GM10248 (cell line): Measurements from ENCODE around the gene MEIS3.
A peak's percentile ranks its signal among the peaks of the same experiment; 100 is the strongest.

Experiments
- CTCF ChIA-PET: fragments of 300-600 bp; sonication (Branson Sonifier 250); formaldehyde crosslinking; extraction: SDS; loops from one replicate; lab custom pipeline; 2021; ENCODE audit warnings: antibody characterized with exemption; lab: Yijun Ruan, JAX
- POLR2A ChIA-PET: fragments of 350-650 bp; sonication (Branson Sonifier 250); formaldehyde crosslinking; extraction: SDS; loops from one replicate; lab custom pipeline; 2020; ENCODE audit warnings: antibody characterized with exemption; lab: Yijun Ruan, JAX
- DNase-seq: peaks from one replicate; pipeline ENCODE4 v3.0.0; 2012; ENCODE audit errors: extremely low spot score
- TF ChIP-seq, protein P1 (sequence below): IDR thresholded peaks from 2 replicates; pipeline ENCODE4 v1.5.1; 2012; ENCODE audit warnings: mild to moderate bottlenecking, low read depth; ENCODE audit errors: extremely low read depth, missing control alignments, control extremely low read depth

The MEIS3 gene

DNA sequence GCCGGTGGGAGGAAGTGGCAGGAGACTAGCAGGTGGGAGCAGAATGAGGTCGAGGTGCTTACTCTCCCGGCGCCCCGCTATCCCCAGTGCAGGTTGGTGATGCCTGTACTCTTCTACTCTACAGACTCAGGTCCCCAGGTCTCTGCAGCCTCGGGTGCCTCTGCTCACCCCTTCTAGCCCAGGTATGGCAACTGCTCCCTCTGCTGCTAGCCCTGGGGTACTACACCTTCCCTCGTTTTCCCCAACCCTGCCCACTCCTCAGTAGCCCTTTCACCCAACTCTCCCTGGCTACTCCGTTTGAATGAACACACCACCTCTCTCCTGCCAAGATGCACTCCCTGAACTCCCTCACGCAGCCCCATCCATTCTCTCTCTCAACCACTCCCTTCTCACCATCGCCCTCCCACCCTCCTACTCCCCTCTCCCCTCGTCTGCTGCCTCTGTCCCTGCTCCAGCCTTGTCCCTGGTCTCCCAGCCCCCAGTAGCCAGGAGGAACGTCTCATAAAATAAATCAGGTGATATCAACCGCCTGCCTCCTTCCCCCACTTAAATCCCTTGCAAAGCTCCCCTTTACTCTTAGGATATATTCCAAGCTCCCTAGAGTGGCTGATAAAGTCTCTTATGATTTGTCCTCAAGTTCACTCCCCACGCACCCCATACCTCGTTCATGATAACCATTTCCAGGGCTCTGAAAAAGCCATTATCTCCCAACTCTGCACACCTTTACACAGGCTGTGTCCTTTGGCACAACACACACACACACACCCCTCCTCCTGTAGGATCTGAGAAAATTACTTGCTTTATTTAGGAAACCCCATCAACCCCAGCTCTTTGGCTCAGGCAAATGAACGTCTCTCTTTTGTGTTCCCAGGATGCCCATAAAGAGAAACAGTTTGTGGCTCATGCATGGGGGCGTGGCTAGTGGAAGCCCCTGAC lies 8.2 kb upstream of the MEIS3 start:
- TF ChIP-seq, protein P1, sequence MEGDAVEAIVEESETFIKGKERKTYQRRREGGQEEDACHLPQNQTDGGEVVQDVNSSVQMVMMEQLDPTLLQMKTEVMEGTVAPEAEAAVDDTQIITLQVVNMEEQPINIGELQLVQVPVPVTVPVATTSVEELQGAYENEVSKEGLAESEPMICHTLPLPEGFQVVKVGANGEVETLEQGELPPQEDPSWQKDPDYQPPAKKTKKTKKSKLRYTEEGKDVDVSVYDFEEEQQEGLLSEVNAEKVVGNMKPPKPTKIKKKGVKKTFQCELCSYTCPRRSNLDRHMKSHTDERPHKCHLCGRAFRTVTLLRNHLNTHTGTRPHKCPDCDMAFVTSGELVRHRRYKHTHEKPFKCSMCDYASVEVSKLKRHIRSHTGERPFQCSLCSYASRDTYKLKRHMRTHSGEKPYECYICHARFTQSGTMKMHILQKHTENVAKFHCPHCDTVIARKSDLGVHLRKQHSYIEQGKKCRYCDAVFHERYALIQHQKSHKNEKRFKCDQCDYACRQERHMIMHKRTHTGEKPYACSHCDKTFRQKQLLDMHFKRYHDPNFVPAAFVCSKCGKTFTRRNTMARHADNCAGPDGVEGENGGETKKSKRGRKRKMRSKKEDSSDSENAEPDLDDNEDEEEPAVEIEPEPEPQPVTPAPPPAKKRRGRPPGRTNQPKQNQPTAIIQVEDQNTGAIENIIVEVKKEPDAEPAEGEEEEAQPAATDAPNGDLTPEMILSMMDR: peak; percentile 78
- CTCF ChIA-PET: interaction anchor here (0.8 to 3.1 kb wide), 32 partner anchors 9 to 317 kb away, joined by 3 to 32 read pairs (median 4); partner anchors contain the start of genes DHX34, EHD2, KPTN and MEIS3
- DNase-seq: peak; percentile 84
- POLR2A ChIA-PET: interaction anchor here (0.5 kb wide), 1 partner anchor 910 kb away, joined by 3 read pairs; no protein-coding TSS in a partner anchor

DNA sequence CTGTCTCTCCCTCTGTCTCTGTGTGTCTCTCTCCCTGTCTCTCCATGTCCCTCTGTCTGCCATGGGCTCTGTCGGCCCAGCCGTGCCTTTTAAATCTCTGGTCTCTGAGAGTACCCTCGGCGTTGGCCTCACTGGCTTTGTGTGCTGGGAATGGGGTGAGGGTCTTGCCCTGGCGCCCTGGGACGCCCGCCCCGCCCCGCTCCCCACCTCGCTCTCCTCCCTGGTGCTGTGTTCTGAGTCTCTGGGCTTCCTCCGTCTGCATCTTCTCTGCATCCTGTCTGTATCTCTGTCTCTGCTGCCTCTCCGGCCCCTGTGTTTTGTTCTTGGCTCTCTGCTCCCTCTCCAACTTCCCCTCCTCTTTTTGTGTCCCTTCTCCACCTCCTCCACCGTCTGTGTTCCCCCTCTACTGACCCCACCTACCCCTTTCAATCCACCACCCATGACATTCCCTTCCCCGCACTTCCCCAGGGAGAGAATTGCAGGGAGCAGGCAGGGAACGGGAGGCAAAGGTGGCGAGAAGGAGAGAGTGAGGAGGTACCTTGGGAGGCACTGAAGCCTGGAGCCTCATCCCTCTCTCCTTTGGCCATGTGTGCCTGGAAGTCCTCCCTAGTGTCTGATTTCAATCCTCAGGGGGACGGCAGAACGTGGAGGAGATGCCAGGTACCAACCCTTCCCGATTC lies 4.0 kb upstream of the MEIS3 start:
- no peak for DNase-seq
- TF ChIP-seq, protein P1: no peak
- ChIA-PET CTCF (interaction anchor here (2.2 kb wide), 1 partner anchor 13 kb away, joined by 13 read pairs; no protein-coding TSS in a partner anchor), POLR2A (no interaction called here)

DNA sequence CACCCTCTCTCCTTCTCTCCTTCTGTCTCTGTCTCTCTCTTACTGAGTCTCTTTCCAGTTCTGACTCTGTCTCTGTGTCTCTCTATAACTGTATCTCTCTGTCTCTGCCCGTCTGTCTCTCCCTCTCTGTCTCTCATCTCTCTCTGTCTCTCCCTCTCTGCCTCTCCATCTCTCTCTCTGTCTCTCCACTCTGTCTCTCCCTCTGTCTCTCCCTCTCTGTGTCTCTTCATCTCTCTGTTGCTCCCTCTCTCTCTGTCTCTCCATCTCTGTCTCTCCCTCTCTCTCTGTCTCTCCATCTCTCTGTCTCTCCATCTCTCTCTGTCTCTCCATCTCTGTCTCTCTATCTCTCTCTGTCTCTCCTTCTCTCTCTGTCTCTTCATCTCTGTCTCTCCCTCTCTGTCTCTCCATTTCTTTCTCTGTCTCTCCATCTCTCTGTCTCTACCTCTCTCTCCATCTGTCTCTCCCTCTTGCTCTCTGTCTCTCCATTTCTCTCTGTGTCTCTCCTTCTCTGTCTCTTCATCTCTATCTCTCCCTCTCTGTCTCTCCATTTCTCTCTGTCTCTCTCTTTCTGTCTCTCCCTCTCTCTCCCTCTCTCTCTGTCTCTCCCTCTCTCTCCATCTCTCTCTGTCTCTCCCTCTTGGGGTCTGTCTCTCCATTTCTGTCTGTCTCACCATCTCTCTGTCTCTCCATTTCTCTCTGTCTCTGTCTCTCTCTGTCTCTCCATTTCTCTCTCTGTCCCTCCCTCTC lies 3.3 kb upstream of the MEIS3 start:
- DNase-seq: no peak
- CTCF ChIA-PET: no interaction called here
- POLR2A ChIA-PET: no interaction called here
- TF ChIP-seq, protein P1: no peak

GRCh38 chr19:47421844-47422395 lies 2.6 kb upstream of the MEIS3 start:
- DNase-seq: no peak
- ChIA-PET CTCF (no interaction called here), POLR2A (no interaction called here)
- TF ChIP-seq, protein P1: no peak

DNA sequence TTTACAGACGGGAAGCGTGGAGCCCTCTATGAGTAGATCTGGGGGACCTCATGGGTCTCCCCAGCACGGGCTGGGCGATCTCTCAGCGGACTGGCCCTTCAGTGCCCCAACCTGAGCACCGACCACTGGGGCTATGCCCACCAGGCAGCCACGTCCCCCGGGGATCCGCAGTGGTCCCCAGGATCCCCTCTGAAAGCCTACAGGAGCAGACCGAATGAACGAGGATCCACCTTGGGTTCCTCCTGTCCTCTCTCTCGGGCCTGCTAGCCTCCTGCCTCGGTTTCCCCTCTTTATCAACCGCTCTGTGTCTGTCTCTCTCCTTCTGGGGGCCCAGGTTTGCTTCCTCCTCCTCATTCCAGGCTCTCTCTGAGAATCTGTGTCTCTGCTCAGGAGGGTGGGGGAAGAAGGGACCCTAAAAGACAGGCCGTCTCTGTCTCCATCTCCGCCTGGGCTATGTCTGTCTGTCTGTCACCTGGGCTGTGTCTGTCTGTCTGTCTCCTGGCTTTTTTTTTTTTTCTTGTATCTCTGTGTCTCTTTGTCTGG lies 2.0 kb upstream of the MEIS3 start:
- DNase-seq: no peak
- POLR2A ChIA-PET: no interaction called here
- TF ChIP-seq, protein P1: no peak
- CTCF ChIA-PET: no interaction called here

- TF ChIP-seq, protein P1: no peak
- DNase-seq: no peak
- POLR2A ChIA-PET: no interaction called here
- CTCF ChIA-PET: interaction anchor here (1.1 kb wide), 1 partner anchor 28 kb away, joined by 4 read pairs; no protein-coding TSS in a partner anchor
Observed at GRCh38 chr19:47419789-47420188, 462 bp upstream of the MEIS3 start.
